Measurements from ENCODE around the gene EEF1E1. TPM values are rescaled to one million over a fixed set of nuclear protein-coding genes. Genes with fewer than 3 reads are reported as not detected.

Gene EEF1E1
- 73.4 TPM for polyA plus RNA-seq (2012; ENCODE audit: missing spikeins)

DNA sequence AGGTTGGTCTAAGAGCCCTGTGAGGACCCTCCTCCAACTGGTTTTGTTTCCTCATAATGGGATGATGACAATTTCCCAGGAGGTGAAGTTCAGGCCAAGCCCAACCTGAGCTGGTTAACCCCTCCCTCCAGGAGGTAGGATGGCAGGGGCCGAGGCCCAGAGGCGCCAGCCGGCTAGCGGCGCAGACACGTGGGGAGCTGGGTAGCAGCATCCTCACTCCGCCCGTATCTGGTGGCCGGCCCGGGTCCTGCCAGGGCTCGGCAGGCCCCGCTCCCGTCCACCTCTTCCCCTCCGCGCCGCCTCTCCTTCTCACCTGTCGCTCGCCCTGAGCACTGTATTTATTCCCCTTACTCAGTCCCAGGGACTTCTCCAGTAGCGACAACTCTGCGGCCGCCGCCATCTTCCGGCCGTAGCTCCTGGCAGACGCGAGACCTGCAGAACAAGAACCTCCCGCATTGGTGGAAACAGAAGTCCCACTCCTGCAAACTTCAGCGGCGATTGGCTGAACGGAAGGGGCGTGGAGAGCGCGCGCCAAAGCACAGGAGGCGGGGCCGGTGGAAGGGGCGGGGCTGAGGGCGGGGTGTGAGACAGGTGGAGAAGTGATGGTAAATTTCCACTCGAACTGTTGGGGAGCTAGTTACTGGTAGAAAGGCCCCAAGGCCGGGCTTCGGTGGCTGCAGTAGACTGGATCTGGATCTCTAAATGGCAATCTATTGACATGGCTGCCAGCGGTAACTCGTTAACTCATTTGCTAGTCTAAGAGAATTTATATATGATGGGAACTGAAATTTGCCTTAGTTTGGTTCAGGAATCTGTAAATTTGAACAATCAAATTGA, at the start of gene EEF1E1:
TSS of gene EEF1E1 (minus strand) at position 427 of the 837 bp plus-strand sequence. CDS start at position 400, 27 bp downstream.
- peak; percentile 92 for DNase-seq (ENCODE audit: insufficient read length)
- FAIRE-seq: peak; percentile 97
- peak; percentile 78; the same call in 1 of the 2 replicates for TF ChIP-seq POLR2A (IDR thresholded peaks at IDR 0.05; ENCODE audit: low read depth, low read length)
- TF ChIP-seq POLR2AphosphoS5 (IDR thresholded peaks at IDR 0.05; ENCODE audit: low read depth, low read length): peak; percentile 74
- TF ChIP-seq TAF1 (IDR thresholded peaks at IDR 0.05; ENCODE audit: borderline replicate concordance, low read depth, low read length): peak; percentile 76

DNA sequence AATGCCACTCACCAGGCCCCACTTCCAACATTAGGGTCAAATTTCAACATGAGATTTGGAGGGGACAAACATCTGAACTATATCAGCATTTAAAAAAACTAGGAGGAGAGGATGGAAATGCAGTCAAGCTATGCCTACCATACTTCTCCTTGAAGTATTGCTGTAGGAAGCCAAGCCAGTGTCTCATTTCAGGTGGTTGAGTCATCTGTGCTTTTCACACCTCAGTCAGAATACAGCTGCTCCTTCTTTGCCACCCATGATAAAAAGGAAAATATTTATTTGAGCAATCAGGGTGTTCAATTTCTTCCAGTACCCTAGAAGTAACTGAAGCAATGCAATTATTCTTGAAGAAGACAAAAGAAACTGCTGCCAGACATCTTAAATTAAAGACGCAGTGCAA, 47.0 kb upstream of the EEF1E1 start:
- DNase-seq (ENCODE audit: insufficient read length): no peak
- TF ChIP-seq TAF1 (IDR thresholded peaks at IDR 0.05; ENCODE audit: borderline replicate concordance, low read depth, low read length) (no peak), POLR2A (IDR thresholded peaks at IDR 0.05; ENCODE audit: low read depth, low read length) (no peak), POLR2AphosphoS5 (IDR thresholded peaks at IDR 0.05; ENCODE audit: low read depth, low read length) (no peak)
- no peak for FAIRE-seq

DNA sequence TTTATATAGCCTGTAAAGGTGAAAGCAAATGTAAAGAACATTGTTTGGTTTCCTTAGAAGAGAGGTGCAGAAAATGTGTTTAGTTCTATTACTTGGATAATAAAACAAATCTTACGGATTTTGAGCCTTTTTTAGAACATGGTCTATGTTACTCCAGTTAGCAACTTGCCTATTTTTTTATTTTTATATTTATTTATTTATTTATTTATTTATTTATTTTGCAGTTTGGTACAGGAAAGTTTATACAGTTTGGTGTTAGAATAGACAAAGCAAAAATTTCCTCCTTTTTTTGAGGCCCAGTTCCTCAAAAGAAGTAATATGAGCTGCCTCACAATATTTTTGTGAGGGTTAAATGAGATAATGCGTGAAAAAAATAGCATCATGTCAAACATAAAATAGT, 41.6 kb upstream of the EEF1E1 start:
- no peak for FAIRE-seq

DNA sequence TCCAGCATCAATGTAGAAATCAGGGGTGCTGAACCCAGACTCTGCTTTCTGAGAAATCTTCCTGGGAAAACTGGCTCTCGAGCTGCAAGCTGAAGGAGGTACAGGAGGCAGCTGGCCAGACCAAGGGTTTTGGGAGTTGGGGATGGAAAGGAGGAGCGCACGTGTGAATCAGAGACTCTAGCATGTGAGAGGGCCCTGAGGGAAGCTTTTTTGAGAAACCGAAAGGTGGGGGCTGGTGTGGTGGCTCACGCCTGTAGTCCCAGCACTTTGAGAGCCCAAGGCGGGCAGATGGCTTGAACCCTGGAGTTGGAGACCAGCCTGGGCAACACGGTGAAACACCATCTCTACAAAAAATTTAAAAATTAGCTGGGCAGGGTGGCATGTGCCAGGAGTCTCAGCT, 37.1 kb upstream of the EEF1E1 start:
- TF ChIP-seq POLR2AphosphoS5 (IDR thresholded peaks at IDR 0.05; ENCODE audit: low read depth, low read length) (no peak), POLR2A (IDR thresholded peaks at IDR 0.05; ENCODE audit: low read depth, low read length) (no peak), TAF1 (IDR thresholded peaks at IDR 0.05; ENCODE audit: borderline replicate concordance, low read depth, low read length) (no peak)
- DNase-seq (ENCODE audit: insufficient read length): no peak
- FAIRE-seq: no peak

More for the DNA sequence above, 41.6 kb upstream of the EEF1E1 start:
- DNase-seq (ENCODE audit: insufficient read length): no peak
- TF ChIP-seq TAF1 (IDR thresholded peaks at IDR 0.05; ENCODE audit: borderline replicate concordance, low read depth, low read length) (no peak), POLR2AphosphoS5 (IDR thresholded peaks at IDR 0.05; ENCODE audit: low read depth, low read length) (no peak), POLR2A (IDR thresholded peaks at IDR 0.05; ENCODE audit: low read depth, low read length) (no peak)

DNA sequence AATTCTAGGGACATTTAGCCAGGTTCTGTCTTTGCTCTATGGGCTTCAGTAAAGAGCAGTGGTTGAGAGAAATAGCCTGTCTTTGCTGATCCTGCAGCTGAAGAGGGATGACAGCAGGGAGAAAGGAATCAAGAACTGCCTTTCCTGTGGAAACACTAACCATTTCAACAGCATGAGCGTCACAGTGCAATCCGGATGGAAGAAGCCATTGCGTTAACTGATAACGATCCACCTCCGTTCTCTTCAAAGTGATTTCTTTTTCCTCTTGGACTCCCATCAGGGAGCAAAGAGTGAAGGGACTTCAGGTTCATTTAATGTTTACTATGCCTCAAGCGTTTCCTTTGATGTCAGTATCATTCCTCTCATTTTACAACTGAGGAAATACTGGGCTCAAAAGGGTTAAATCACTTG, 35.2 kb upstream of the EEF1E1 start:
- no peak for FAIRE-seq

DNA sequence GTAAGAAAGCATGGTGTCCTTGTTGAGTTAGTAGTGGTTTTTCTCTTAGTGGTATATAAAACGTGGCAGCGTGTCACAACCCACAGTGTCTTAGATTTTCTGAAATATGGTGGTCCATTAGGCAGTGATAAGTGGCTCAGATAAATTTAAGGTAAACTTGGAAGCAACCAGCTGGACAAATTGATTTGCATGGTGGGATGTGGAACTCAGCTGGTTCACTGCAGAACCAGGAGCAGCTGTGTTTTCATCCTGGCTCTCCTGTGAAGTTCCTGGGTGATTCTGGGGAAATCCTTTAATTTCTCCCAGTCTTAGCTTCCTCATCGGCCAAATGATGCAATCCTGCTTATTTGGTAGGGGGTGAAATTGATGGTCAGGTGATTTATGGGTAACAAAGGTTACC, 32.9 kb upstream of the EEF1E1 start:
- no peak for FAIRE-seq
- TF ChIP-seq POLR2AphosphoS5 (IDR thresholded peaks at IDR 0.05; ENCODE audit: low read depth, low read length): no peak
- no peak for TF ChIP-seq TAF1 (IDR thresholded peaks at IDR 0.05; ENCODE audit: borderline replicate concordance, low read depth, low read length)
- no peak for TF ChIP-seq POLR2A (IDR thresholded peaks at IDR 0.05; ENCODE audit: low read depth, low read length)
- DNase-seq (ENCODE audit: insufficient read length): no peak

More for the DNA sequence above, 35.2 kb upstream of the EEF1E1 start:
- no peak for TF ChIP-seq POLR2AphosphoS5 (IDR thresholded peaks at IDR 0.05; ENCODE audit: low read depth, low read length)
- no peak for TF ChIP-seq POLR2A (IDR thresholded peaks at IDR 0.05; ENCODE audit: low read depth, low read length)
- no peak for TF ChIP-seq TAF1 (IDR thresholded peaks at IDR 0.05; ENCODE audit: borderline replicate concordance, low read depth, low read length)
- DNase-seq (ENCODE audit: insufficient read length): no peak

DNA sequence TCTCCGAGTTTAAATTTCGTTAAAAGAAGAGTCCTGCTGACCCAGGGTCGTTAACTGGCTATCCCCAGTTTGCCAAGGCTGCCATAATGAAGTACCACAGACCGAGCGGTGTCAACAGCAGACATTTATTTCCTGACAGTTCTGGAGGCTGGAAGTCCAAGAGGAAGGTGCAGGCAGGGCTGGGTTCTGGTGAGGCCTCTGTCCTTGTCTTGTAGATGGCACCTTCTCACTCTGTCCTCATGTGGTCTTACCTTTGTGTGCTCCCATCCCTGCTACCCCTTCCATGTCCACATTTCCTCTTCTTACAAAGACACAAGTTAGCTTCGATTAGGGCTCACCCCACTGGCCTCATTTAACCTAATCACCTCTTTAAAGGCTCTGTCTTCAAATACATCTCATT, 29.8 kb upstream of the EEF1E1 start:
- no peak for DNase-seq (ENCODE audit: insufficient read length)
- no peak for FAIRE-seq
- TF ChIP-seq TAF1 (IDR thresholded peaks at IDR 0.05; ENCODE audit: borderline replicate concordance, low read depth, low read length) (no peak), POLR2AphosphoS5 (IDR thresholded peaks at IDR 0.05; ENCODE audit: low read depth, low read length) (no peak), POLR2A (IDR thresholded peaks at IDR 0.05; ENCODE audit: low read depth, low read length) (no peak)

DNA sequence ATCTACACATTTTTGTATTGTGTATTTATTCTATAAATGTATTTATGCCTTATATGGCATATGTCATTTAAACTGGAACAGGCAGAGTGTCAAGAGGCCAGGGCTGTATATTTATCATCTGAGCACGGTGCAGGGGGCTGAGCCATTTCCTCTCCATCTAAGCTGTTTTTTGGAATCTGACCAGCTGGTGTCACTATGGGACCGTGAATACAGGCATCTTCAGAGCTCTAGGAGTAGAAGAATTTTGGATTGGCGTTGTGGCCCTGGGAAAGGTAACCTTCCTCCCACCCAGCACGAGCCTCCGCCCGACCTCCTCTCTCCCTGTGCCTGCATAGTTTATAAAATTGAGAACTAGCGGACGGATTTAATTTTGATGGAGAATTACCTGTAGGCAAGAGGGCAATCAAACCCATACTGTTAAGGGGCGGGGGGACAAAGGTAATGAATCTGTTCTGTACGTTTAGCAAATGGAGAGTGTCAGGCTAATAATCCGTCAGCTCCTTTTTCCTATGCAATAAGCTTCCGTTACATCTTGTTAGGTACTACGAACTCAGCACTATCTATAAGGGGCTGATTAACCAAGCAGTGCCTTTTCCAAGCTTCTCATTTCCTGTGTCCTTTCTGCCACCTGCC, 29.0 kb upstream of the EEF1E1 start:
- DNase-seq (ENCODE audit: insufficient read length): no peak
- no peak for FAIRE-seq
- no peak for TF ChIP-seq POLR2A (IDR thresholded peaks at IDR 0.05; ENCODE audit: low read depth, low read length)
- TF ChIP-seq POLR2AphosphoS5 (IDR thresholded peaks at IDR 0.05; ENCODE audit: low read depth, low read length): no peak
- no peak for TF ChIP-seq TAF1 (IDR thresholded peaks at IDR 0.05; ENCODE audit: borderline replicate concordance, low read depth, low read length)

DNA sequence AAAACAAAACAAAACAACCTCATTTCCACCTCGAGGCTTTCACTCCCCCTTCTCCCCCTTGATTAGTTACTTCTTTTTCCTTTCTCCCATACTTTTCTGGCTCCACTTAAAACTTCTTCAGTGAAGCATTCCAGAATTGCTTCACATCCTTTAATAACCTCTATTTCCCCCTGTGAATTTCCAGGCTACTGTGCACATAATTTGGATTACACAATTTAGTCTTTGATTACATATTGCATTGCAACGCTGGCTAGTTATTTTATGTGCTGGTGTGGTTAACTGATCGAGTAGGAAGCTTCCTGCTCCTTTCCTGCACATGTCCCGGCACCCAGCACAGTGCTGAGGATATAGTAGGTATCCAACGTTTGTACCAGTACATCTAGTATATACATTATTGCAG, 28.1 kb upstream of the EEF1E1 start:
- no peak for TF ChIP-seq POLR2AphosphoS5 (IDR thresholded peaks at IDR 0.05; ENCODE audit: low read depth, low read length)
- TF ChIP-seq POLR2A (IDR thresholded peaks at IDR 0.05; ENCODE audit: low read depth, low read length): no peak
- TF ChIP-seq TAF1 (IDR thresholded peaks at IDR 0.05; ENCODE audit: borderline replicate concordance, low read depth, low read length): no peak
- DNase-seq (ENCODE audit: insufficient read length) (no peak), FAIRE-seq (no peak)

DNA sequence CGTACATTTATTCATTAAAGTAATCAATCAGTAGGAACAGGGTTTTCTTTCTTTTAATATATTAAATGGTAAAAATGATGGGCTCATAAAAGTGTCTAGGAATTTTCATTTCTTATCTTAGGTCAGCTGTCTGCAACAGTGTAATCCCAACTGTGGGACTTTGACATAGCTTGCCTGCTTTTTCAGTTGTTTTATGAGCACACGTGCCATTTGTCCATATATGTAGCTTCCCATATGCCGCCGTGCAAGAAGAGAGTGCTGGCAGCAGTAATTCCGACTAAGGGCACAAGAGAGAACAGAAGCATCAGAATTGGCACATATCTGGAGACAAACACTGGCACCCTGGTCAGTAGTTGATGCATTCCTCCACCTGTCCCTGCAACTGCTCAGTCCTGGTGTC, 20.9 kb upstream of the EEF1E1 start:
- TF ChIP-seq POLR2AphosphoS5 (IDR thresholded peaks at IDR 0.05; ENCODE audit: low read depth, low read length) (no peak), POLR2A (IDR thresholded peaks at IDR 0.05; ENCODE audit: low read depth, low read length) (no peak), TAF1 (IDR thresholded peaks at IDR 0.05; ENCODE audit: borderline replicate concordance, low read depth, low read length) (no peak)
- FAIRE-seq (no peak), DNase-seq (ENCODE audit: insufficient read length) (no peak)

DNA sequence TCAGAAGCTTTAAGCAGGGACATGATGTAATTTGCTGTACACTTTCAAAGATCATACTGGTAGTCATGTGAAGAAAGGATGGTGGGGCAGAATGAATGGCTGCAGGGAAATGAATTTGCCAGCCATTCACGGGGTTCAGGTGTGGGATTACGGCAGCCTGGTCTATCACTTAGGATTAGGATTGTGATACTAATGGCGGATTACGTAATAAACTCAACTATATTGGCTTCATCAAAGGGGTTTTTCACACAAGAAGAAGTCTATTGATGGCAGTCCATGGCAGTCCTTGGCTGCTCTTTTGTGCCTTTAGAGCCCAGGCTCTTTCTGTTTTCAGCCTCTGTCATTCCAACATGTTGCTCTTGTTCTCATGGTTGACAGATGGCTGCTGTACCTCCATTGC, 12.6 kb upstream of the EEF1E1 start:
- no peak for FAIRE-seq
- TF ChIP-seq POLR2A (IDR thresholded peaks at IDR 0.05; ENCODE audit: low read depth, low read length) (no peak), POLR2AphosphoS5 (IDR thresholded peaks at IDR 0.05; ENCODE audit: low read depth, low read length) (no peak), TAF1 (IDR thresholded peaks at IDR 0.05; ENCODE audit: borderline replicate concordance, low read depth, low read length) (no peak)
- DNase-seq (ENCODE audit: insufficient read length): no peak

All from GM12892 (cell line).